ENCODE measurements around the gene GMCL2.

DNA sequence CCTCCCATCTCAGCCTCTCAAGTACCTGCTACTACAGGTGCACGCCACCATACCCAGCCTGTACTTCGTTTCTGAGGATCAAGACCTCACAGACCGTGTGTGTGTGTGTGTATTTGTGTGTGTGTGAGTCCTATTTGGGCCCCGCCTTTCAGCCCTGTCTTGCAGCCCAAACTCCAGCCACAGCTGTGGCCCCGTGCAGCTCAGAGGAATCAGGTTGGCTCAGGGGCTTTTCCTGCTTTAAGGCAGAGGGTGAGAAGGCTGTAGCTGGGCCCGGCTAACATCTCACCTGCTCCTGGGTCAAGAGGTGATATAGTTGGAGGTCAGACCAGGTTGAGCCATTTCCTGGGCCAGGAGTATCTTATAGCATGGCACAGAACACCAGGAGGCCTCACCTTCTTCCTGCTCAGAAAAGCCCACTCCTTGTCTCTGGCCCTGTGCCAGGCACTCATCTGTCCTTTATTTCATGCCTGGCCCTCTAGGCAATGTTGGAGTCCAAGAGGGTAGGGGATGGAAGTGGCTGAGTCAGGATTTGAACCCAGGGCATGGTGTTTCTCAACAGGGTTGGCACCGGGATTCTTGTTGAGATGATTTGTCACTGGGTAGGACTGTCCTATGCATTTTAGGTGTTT, 47.1 kb upstream of the GMCL2 start:
- TF ChIP-seq CTCF (IDR thresholded peaks at IDR 0.05; ENCODE audit: insufficient read depth, low read length, poor library complexity, severe bottlenecking) (no peak), EZH2phosphoT487 (conservative IDR thresholded peaks at IDR 0.05; ENCODE audit: low read length) (no peak)
